GM12878 (cell line): ENCODE results near the gene TMEM52. TPM values are rescaled to one million over a fixed set of nuclear protein-coding genes. Genes with fewer than 3 reads are reported as not detected.

Experiments used
- ATAC-seq: fragments of 200-7000 bp; cut with Tn5 transposase; 3 replicates; pipeline ENCODE4 v1.9.1; 2020; ENCODE audit warnings: mild to moderate bottlenecking, moderate library complexity
- BruUV-seq: library from RNA; stranded (reverse); fragments of 400-500 nt; replicated peaks from 2 replicates; lab custom pipeline; 2021; lab: Mats Ljungman, UMichigan
- CTCF ChIA-PET: fragments of 300-600 bp; sonication (Branson Sonifier 250); formaldehyde crosslinking; extraction: SDS; loops from one replicate; lab custom pipeline; 2021; ENCODE audit warnings: inconsistent platforms; lab: Yijun Ruan, JAX
- POLR2A ChIA-PET: fragments of 350-600 bp; formaldehyde crosslinking; extraction: SDS; loops from one replicate; lab custom pipeline; 2021; ENCODE audit warnings: inconsistent platforms; lab: Charles Lee
- RAD21 ChIA-PET: fragments of 300-600 bp; sonication (Branson Sonifier 250); formaldehyde crosslinking; loops from one replicate; lab custom pipeline; 2023; ENCODE audit warnings: antibody characterized with exemption; ENCODE audit not compliant: unreplicated experiment; lab: Charles Lee
- SMC1A ChIA-PET: fragments of 300-600 bp; sonication (Branson Sonifier 250); formaldehyde crosslinking; loops from one replicate; lab custom pipeline; 2023; ENCODE audit not compliant: unreplicated experiment, uncharacterized antibody; lab: Charles Lee
- DNase-seq: peaks from one replicate; pipeline ENCODE4 v3.0.0-alpha.2; 2011; ENCODE audit warnings: low read depth, low spot score
- FAIRE-seq: peaks from 3 replicates; lab custom pipeline; 2011; peaks lifted over from hg19 to GRCh38; lab: Jason Lieb, UNC
- H2AFZ ChIP-seq: 2 replicates; pipeline ENCODE4 v1.6.0; 2011; ENCODE audit warnings: low read depth, low read length, control low read depth; ENCODE audit not compliant: control insufficient read depth
- H3K27ac ChIP-seq: 2 replicates; pipeline ENCODE4 v1.5.1; 2011; ENCODE audit warnings: control low read depth; ENCODE audit not compliant: control insufficient read depth, insufficient read depth
- H3K27me3 ChIP-seq, 2 experiments: replicated peaks in 1 of 2; 2 replicates each; pipeline versions ENCODE4 v1.6.0 to v1.6.1; 2011; ENCODE audit warnings: low read length in 1 of 2; ENCODE audit not compliant: control insufficient read depth in 2 of 2, insufficient read depth in 2 of 2
- H3K36me3 ChIP-seq, 2 experiments: 2 replicates each; pipeline ENCODE4 v1.5.1; 2011; ENCODE audit warnings: low read length in 1 of 2; ENCODE audit not compliant: control insufficient read depth in 2 of 2, insufficient read depth in 2 of 2
- H3K4me1 ChIP-seq: 2 replicates; pipeline ENCODE4 v1.6.1; 2011; ENCODE audit warnings: mild to moderate bottlenecking, low read length, moderate library complexity, mixed read lengths; ENCODE audit not compliant: control insufficient read depth, insufficient read depth
- H3K4me2 ChIP-seq: 2 replicates; pipeline ENCODE4 v1.6.0; 2011; ENCODE audit warnings: control low read depth; ENCODE audit not compliant: control insufficient read depth, insufficient read depth
- H3K4me3 ChIP-seq: fragments of 200-600 bp; sonication (generic); 2 replicates; pipeline ENCODE4 v1.5.1; 2016
- H3K79me2 ChIP-seq: 2 replicates; pipeline ENCODE4 v1.6.0; 2011; ENCODE audit warnings: low read length; ENCODE audit not compliant: control insufficient read depth, insufficient read depth
- H3K9ac ChIP-seq: 2 replicates; pipeline ENCODE4 v1.8.0; 2011; ENCODE audit warnings: low read length, control low read depth, mixed read lengths; ENCODE audit not compliant: control insufficient read depth, insufficient read depth
- H3K9me3 ChIP-seq: replicated peaks from 3 replicates; pipeline ENCODE4 v1.5.1; 2011; ENCODE audit warnings: mild to moderate bottlenecking, low read length; ENCODE audit not compliant: control insufficient read depth, insufficient read depth
- H4K20me1 ChIP-seq: 2 replicates; pipeline ENCODE4 v1.6.0; 2011; ENCODE audit not compliant: control insufficient read depth, insufficient read depth
- CHD4 ChIP-seq: fragments of 200-600 bp; sonication (generic); IDR thresholded peaks from 2 replicates; pipeline ENCODE4 v1.6.1; 2016; ENCODE audit warnings: mild to moderate bottlenecking
- JUNB ChIP-seq: IDR thresholded peaks from 2 replicates; pipeline ENCODE4 v1.6.1; 2016; ENCODE audit warnings: antibody characterized with exemption, mild to moderate bottlenecking
- JUND ChIP-seq: IDR thresholded peaks from 2 replicates; pipeline ENCODE4 v1.6.1; 2012; ENCODE audit warnings: low read depth, mild to moderate bottlenecking, low read length, improper control_type of control experiment, moderate library complexity
- KAT2A ChIP-seq: conservative IDR thresholded peaks from 2 replicates; pipeline ENCODE4 v1.6.1; 2011; ENCODE audit warnings: low read depth, low read length; ENCODE audit not compliant: control insufficient read depth
- KDM1A ChIP-seq: fragments of 200-600 bp; sonication (generic); IDR thresholded peaks from 2 replicates; pipeline ENCODE4 v1.6.1; 2016; ENCODE audit warnings: borderline replicate concordance
- MXI1 ChIP-seq: fragments of 150-350 bp; IDR thresholded peaks from 2 replicates; pipeline ENCODE4 v1.6.1; 2011; ENCODE audit warnings: low read depth, mild to moderate bottlenecking, inconsistent platforms, low read length, improper control_type of control experiment
- MYB ChIP-seq: fragments of 150-350 bp; IDR thresholded peaks from 2 replicates; pipeline ENCODE4 v1.6.1; 2014; ENCODE audit warnings: mild to moderate bottlenecking, low read depth, low read length, borderline replicate concordance
- TCF3 ChIP-seq: IDR thresholded peaks from 2 replicates; pipeline ENCODE4 v1.6.1; 2012; ENCODE audit warnings: low read depth, mild to moderate bottlenecking, low read length, borderline replicate concordance; ENCODE audit not compliant: insufficient read depth
- ZNF274 ChIP-seq: IDR thresholded peaks from one replicate; pipeline ENCODE4 v1.8.0; 2011; ENCODE audit not compliant: insufficient read length, insufficient read depth
- WGBS: methylation state at CpG from one replicate; pipeline ENCODE4 v1.1.6; 2016; ENCODE audit warnings: low lambda C conversion rate; ENCODE audit not compliant: insufficient replicate concordance, insufficient coverage; ENCODE audit errors: missing lambda C conversion rate; 5-methylcytosine and 5-hydroxymethylcytosine counted together
- in situ Hi-C: fragments of 300-500 bp; cut with MboI; formaldehyde crosslinking; loops from 9 replicates; pipeline ENCODE4 v1.14.3; 2018; ENCODE audit warnings: mixed read lengths
- intact Hi-C: fragments of 100-400 bp; cut with micrococcal nuclease; formaldehyde crosslinking; loops from one replicate; pipeline ENCODE4 v1.14.2; 2022; ENCODE audit not compliant: unreplicated experiment
- polyA plus RNA-seq, 11 experiments: library from polyadenylated mRNA; depleted of rRNA in 4 of 11; unstranded in 6 of 11; stranded (reverse) in 5 of 11; fragments of >200 nt; fragmentation: Nextera tagmentation in 4 of 11; fragmentation: Illumina TruSeq in 1 of 11; extraction: Ambion mirVana in 4 of 11; extraction: Trizol in 1 of 11; gene quantifications; 1 replicate in 1 of 11; 2 replicates in 10 of 11; pipeline versions ENCODE4 v1.2.1 to v1.2.3, GENCODE V29; 2011 to 2016; ENCODE audit warnings: inconsistent platforms in 2 of 11, missing spikeins in 2 of 11, low read depth in 1 of 11
- total RNA-seq, 4 experiments: library from RNA; depleted of rRNA in 3 of 4; stranded (reverse); fragments of >200 nt in 3 of 4; fragmentation: Illumina TruSeq in 1 of 4; extraction: Trizol in 1 of 4; gene quantifications; 2 replicates each; pipeline versions ENCODE4 v1.2.1 to v1.2.3, GENCODE V29; 2013 to 2021
- TF ChIP-seq, protein P1 (sequence below): fragments of 450-650 bp; formaldehyde crosslinking; IDR thresholded peaks from 2 replicates; pipeline ENCODE4 v1.4.0; 2020; ENCODE audit warnings: mild to moderate bottlenecking, moderate library complexity
- TF ChIP-seq, protein P2 (sequence below): IDR thresholded peaks from 2 replicates; pipeline ENCODE4 v1.6.1; 2012; ENCODE audit warnings: low read depth, low read length, improper control_type of control experiment
- TF ChIP-seq, protein P3 (sequence below): fragments of 450-650 bp; conservative IDR thresholded peaks from 2 replicates; pipeline ENCODE4 v1.6.1; 2017; ENCODE audit warnings: mild to moderate bottlenecking, moderate library complexity

The TMEM52 gene
- total and polyA plus RNA-seq, 10 of the 15 experiments (the other 5 are each of a cell fraction or from before 2014, with no cell fraction given) = 0.17 to 0.33 (median 0.24) TPM; not detected in 7

- TF ChIP-seq, protein P1, sequence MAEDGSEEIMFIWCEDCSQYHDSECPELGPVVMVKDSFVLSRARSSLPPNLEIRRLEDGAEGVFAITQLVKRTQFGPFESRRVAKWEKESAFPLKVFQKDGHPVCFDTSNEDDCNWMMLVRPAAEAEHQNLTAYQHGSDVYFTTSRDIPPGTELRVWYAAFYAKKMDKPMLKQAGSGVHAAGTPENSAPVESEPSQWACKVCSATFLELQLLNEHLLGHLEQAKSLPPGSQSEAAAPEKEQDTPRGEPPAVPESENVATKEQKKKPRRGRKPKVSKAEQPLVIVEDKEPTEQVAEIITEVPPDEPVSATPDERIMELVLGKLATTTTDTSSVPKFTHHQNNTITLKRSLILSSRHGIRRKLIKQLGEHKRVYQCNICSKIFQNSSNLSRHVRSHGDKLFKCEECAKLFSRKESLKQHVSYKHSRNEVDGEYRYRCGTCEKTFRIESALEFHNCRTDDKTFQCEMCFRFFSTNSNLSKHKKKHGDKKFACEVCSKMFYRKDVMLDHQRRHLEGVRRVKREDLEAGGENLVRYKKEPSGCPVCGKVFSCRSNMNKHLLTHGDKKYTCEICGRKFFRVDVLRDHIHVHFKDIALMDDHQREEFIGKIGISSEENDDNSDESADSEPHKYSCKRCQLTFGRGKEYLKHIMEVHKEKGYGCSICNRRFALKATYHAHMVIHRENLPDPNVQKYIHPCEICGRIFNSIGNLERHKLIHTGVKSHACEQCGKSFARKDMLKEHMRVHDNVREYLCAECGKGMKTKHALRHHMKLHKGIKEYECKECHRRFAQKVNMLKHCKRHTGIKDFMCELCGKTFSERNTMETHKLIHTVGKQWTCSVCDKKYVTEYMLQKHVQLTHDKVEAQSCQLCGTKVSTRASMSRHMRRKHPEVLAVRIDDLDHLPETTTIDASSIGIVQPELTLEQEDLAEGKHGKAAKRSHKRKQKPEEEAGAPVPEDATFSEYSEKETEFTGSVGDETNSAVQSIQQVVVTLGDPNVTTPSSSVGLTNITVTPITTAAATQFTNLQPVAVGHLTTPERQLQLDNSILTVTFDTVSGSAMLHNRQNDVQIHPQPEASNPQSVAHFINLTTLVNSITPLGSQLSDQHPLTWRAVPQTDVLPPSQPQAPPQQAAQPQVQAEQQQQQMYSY (CRISPR knock-in tag) = no peak
- TF ChIP-seq MXI1 = no peak
- TF ChIP-seq, protein P2, sequence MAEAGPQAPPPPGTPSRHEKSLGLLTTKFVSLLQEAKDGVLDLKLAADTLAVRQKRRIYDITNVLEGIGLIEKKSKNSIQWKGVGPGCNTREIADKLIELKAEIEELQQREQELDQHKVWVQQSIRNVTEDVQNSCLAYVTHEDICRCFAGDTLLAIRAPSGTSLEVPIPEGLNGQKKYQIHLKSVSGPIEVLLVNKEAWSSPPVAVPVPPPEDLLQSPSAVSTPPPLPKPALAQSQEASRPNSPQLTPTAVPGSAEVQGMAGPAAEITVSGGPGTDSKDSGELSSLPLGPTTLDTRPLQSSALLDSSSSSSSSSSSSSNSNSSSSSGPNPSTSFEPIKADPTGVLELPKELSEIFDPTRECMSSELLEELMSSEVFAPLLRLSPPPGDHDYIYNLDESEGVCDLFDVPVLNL = no peak
These were observed 44.5 kb upstream of the TMEM52 start (continued) for GRCh38 chr1:1963570-1963969.

DNA sequence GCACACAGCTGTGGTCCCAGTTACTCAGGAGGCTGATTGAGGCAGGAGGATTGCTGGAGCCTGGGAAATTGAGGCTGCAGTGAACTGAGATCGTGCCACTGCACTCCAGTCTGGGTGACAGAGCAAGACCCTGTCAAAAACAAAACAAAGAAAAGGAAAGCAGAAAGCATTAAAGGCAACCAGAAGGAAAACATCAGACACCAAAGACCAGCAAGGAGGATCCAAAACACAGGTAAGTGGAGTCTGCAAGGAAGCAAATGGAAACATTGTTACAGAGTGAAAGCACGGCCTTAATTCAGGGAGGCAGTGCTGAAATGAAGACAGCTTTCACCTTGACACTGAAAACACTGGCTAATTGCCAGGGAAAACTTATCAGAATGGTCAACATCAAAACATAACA, 43.7 kb upstream of the TMEM52 start:
- no TSS peak for BruUV-seq
- H3K79me2 ChIP-seq = no peaks in the 10 kb centered on the region
- no peak overlapping the region for H3K4me2 ChIP-seq
- POLR2A ChIA-PET = no interaction called here
- H4K20me1 ChIP-seq = no peaks in the 10 kb centered on the region
- WGBS = 25% methylated on average over 2 of the region's 2 CpGs
- FAIRE-seq (no peak), ATAC-seq (no peak), DNase-seq (no peak)
- no peaks in the 10 kb centered on the region for H3K9me3 ChIP-seq
- in situ Hi-C loops = loop anchor here (25.0 kb wide), 1 partner anchor 825 kb away; no protein-coding TSS in a partner anchor
- SMC1A ChIA-PET = no interaction called here
- H3K4me1 ChIP-seq = no peaks in the 10 kb centered on the region
- H3K27ac ChIP-seq = no peak overlapping the region
- no peaks in the 10 kb centered on the region for H3K36me3 ChIP-seq
- RAD21 ChIA-PET = no interaction called here
- intact Hi-C loops = loop anchor here (5.0 kb wide), 1 partner anchor 210 kb away; no protein-coding TSS in a partner anchor
- no peak overlapping the region for H2AFZ ChIP-seq
- no peak overlapping the region for H3K9ac ChIP-seq
- H3K27me3 ChIP-seq = peaks cover 0 to 3% of the 10 kb centered on the region in 2 experiments; a peak in 2 of 4 replicates
- no peak overlapping the region for H3K4me3 ChIP-seq
- CTCF ChIA-PET = no interaction called here
- TF ChIP-seq JUNB (no peak), TCF3 (no peak), KDM1A (no peak), ZNF274 (no peak), CHD4 (no peak), JUND (no peak), KAT2A (no peak), MYB (no peak)
- TF ChIP-seq, protein P3, sequence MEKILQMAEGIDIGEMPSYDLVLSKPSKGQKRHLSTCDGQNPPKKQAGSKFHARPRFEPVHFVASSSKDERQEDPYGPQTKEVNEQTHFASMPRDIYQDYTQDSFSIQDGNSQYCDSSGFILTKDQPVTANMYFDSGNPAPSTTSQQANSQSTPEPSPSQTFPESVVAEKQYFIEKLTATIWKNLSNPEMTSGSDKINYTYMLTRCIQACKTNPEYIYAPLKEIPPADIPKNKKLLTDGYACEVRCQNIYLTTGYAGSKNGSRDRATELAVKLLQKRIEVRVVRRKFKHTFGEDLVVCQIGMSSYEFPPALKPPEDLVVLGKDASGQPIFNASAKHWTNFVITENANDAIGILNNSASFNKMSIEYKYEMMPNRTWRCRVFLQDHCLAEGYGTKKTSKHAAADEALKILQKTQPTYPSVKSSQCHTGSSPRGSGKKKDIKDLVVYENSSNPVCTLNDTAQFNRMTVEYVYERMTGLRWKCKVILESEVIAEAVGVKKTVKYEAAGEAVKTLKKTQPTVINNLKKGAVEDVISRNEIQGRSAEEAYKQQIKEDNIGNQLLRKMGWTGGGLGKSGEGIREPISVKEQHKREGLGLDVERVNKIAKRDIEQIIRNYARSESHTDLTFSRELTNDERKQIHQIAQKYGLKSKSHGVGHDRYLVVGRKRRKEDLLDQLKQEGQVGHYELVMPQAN = no peak
- TF ChIP-seq, protein P2 = no peak
